ENCODE data around the gene TRRAP. TPM values are rescaled to one million over a fixed set of nuclear protein-coding genes. Genes with fewer than 3 reads are reported as not detected.

TRRAP gene
- total and polyA plus RNA-seq, 4 donors = 8.3 to 43.1 (median 20.9) TPM

DNA sequence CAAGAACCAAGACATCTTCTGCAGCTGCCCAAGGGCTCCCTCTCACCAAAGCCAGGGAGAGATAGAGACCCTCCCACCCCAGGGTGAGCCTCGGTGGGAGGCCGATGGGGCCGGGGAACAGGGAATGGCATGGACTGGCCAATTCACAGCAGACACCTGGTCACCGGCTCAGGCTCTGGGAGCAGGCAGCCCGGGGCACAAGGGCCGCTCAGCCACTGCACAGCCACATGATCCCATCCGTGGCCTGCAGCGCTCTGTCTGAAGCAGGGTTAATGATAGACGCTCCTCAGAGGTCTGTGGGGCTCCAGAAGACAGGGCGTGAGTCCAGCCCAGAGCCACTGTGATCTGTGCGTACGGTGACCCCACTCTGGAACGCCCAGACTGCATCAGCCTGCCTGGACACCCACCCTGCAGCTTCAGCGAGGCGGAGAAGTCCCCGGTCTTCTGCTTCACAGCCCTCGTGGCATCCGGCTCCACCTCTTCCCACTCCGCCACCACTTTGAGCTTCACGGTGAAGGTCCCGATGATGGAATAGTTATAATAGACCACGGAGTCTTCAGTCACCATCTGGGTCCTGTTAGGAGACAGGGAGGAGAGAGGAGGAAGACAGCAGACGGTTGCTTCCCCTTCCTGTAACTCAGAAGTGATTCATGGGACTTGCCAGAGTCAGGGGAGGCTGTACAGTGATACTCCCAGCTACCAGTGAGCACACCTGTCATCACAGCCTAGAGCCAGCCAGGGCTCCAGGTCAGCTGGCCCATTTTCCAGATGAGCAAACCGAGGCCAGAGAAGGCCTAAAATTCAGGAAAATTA is 22.5 kb upstream of the TRRAP start:
- TF ChIP-seq, protein P1, sequence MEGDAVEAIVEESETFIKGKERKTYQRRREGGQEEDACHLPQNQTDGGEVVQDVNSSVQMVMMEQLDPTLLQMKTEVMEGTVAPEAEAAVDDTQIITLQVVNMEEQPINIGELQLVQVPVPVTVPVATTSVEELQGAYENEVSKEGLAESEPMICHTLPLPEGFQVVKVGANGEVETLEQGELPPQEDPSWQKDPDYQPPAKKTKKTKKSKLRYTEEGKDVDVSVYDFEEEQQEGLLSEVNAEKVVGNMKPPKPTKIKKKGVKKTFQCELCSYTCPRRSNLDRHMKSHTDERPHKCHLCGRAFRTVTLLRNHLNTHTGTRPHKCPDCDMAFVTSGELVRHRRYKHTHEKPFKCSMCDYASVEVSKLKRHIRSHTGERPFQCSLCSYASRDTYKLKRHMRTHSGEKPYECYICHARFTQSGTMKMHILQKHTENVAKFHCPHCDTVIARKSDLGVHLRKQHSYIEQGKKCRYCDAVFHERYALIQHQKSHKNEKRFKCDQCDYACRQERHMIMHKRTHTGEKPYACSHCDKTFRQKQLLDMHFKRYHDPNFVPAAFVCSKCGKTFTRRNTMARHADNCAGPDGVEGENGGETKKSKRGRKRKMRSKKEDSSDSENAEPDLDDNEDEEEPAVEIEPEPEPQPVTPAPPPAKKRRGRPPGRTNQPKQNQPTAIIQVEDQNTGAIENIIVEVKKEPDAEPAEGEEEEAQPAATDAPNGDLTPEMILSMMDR (IDR thresholded peaks at IDR 0.05; ENCODE audit: control extremely low read depth, extremely low read depth) = no peak
- Histone ChIP-seq H3K27me3 (ENCODE audit: control insufficient read depth in 3 of 3, insufficient read depth in 3 of 3, low read length in 2 of 3) (peaks cover 0 to 2% (median 0%) of the 10 kb centered on the region in 3 donors), H3K4me3 (no peak overlapping the region), H3K36me3 (ENCODE audit: control insufficient read depth in 4 of 4, insufficient read depth in 4 of 4, low read length in 4 of 4) (no peaks in the 10 kb centered on the region), H3K4me1 (ENCODE audit: control insufficient read depth in 5 of 5, insufficient read depth in 5 of 5, low read length in 5 of 5) (no peaks in the 10 kb centered on the region), H3K27ac (ENCODE audit: low read depth in 1 of 2, low read length in 1 of 2) (no peak overlapping the region), H3K9me3 (ENCODE audit: control insufficient read depth in 4 of 4, insufficient read depth in 3 of 4, low read length in 3 of 4) (no peaks in the 10 kb centered on the region), H3K9ac (ENCODE audit: insufficient read depth in 1 of 2, low read length in 2 of 2) (no peak overlapping the region)
- WGBS, 2 donors = 75 to 82% methylated on average over 24 of the region's 24 CpGs
- no peak for DNase-seq
- no peak for ATAC-seq (ENCODE audit: insufficient read depth, low FRiP score)

DNA sequence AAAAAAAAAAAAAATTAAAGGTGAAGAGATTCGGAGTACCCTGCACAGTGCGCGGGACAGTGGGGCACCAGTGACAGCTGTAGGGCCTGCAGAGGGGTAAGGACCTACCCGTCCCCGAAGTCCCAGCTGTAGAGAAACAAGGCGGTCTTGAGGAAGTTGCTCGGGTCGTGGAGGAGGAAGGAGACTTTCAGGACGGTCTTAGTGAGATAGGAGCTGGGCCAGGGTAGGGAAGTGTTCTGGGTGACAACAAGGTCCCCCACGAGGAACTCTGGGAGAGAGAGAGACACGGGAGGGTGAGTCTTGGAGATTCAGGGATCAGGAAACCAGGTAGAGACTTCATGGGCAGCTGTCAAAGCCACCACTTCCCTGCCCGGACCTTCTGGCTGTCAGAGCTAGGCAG is 18.3 kb upstream of the TRRAP start:
- Histone ChIP-seq H3K27me3 (ENCODE audit: control insufficient read depth in 3 of 3, insufficient read depth in 3 of 3, low read length in 2 of 3) (peaks cover 0 to 2% (median 0%) of the 10 kb centered on the region in 3 donors), H3K4me1 (ENCODE audit: control insufficient read depth in 5 of 5, insufficient read depth in 5 of 5, low read length in 5 of 5) (no peaks in the 10 kb centered on the region), H3K9ac (ENCODE audit: insufficient read depth in 1 of 2, low read length in 2 of 2) (no peak overlapping the region), H3K4me3 (no peak overlapping the region), H3K9me3 (ENCODE audit: control insufficient read depth in 4 of 4, insufficient read depth in 3 of 4, low read length in 3 of 4) (no peaks in the 10 kb centered on the region), H3K36me3 (ENCODE audit: control insufficient read depth in 4 of 4, insufficient read depth in 4 of 4, low read length in 4 of 4) (no peaks in the 10 kb centered on the region), H3K27ac (ENCODE audit: low read depth in 1 of 2, low read length in 1 of 2) (no peak overlapping the region)
- no peak for DNase-seq
- no peak for ATAC-seq (ENCODE audit: insufficient read depth, low FRiP score)
- TF ChIP-seq, protein P1 (IDR thresholded peaks at IDR 0.05; ENCODE audit: control extremely low read depth, extremely low read depth) = no peak
- WGBS, 2 donors = 49 to 67% methylated on average over 12 of the region's 12 CpGs

DNA sequence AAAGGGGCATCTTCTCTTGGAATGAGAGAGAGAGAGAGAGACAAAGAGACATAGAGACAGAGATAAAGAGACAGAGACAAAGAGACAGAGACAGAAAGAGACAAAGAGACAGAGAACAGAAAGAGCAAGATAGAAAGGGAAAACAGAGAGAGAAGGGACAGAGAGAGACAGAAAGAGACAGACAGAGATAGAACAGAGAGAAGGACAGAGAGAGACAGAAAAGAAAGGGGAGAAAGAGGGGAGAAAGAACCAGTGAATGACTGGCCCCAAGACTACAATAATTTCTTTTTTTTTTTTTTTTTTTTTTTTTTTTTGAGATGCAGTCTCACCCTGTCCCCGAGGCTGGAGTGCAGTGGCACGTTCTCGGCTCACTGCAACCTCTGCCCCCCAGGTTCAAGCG is 16.1 kb upstream of the TRRAP start:
- WGBS, 2 donors = 85 to 98% methylated on average over 3 to 4 of the region's 4 CpGs
- TF ChIP-seq, protein P1 (IDR thresholded peaks at IDR 0.05; ENCODE audit: control extremely low read depth, extremely low read depth) = no peak
- Histone ChIP-seq H3K9ac (ENCODE audit: insufficient read depth in 1 of 2, low read length in 2 of 2) (no peak overlapping the region), H3K27ac (ENCODE audit: low read depth in 1 of 2, low read length in 1 of 2) (no peak overlapping the region), H3K4me1 (ENCODE audit: control insufficient read depth in 5 of 5, insufficient read depth in 5 of 5, low read length in 5 of 5) (no peaks in the 10 kb centered on the region), H3K27me3 (ENCODE audit: control insufficient read depth in 3 of 3, insufficient read depth in 3 of 3, low read length in 2 of 3) (peaks cover 0 to 2% (median 0%) of the 10 kb centered on the region in 3 donors), H3K4me3 (no peak overlapping the region), H3K9me3 (ENCODE audit: control insufficient read depth in 4 of 4, insufficient read depth in 3 of 4, low read length in 3 of 4) (no peaks in the 10 kb centered on the region), H3K36me3 (ENCODE audit: control insufficient read depth in 4 of 4, insufficient read depth in 4 of 4, low read length in 4 of 4) (no peaks in the 10 kb centered on the region)
- ATAC-seq (ENCODE audit: insufficient read depth, low FRiP score) (no peak), DNase-seq (no peak)
